Tibial nerve (tissue), 4 donors: Measurements from ENCODE around the gene DGCR2.

Experiments used
- EP300 ChIP-seq, 2 donors: sonication (generic); formaldehyde crosslinking; IDR thresholded peaks; one replicate each; pipeline ENCODE4 v1.6.1; 2017; ENCODE audit warnings: antibody characterized with exemption in 2 of 2, mild to moderate bottlenecking in 1 of 2
- POLR2A ChIP-seq, 2 donors: fragments of 450-650 bp; IDR thresholded peaks; one replicate each; pipeline ENCODE4 v1.6.1; 2017; ENCODE audit warnings: antibody characterized with exemption in 2 of 2, mild to moderate bottlenecking in 2 of 2, moderate library complexity in 2 of 2
- TF ChIP-seq, protein P1 (sequence below), 5 experiments: fragments of 200-600 bp in 3 of 5; fragments of 450-650 bp in 2 of 5; sonication (generic) in 3 of 5; IDR thresholded peaks; one replicate each; pipeline ENCODE4 v1.5.1; 2016 to 2019; ENCODE audit warnings: antibody characterized with exemption in 5 of 5, mild to moderate bottlenecking in 3 of 5, moderate library complexity in 2 of 5

DNA sequence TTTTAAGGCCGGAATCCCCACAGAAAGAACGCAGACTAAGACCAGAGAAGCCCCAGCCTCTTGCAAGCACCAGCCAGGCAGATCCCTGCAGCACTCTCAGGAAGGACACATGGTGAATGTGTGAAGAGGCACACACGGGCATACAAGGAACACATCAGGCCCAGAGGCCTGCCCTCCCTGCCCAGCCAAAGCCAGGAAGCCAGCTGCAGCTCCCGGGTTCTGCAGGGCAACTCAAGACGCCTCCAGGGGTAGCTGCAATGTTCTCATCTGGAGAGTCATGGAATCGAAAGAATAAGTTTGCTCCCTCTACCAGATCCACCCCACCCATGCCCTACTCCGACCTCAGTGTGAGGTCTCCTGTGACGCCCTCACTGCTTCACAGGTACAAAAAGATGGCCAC is 2.3 kb downstream of the DGCR2 start:
- TF ChIP-seq, protein P1, sequence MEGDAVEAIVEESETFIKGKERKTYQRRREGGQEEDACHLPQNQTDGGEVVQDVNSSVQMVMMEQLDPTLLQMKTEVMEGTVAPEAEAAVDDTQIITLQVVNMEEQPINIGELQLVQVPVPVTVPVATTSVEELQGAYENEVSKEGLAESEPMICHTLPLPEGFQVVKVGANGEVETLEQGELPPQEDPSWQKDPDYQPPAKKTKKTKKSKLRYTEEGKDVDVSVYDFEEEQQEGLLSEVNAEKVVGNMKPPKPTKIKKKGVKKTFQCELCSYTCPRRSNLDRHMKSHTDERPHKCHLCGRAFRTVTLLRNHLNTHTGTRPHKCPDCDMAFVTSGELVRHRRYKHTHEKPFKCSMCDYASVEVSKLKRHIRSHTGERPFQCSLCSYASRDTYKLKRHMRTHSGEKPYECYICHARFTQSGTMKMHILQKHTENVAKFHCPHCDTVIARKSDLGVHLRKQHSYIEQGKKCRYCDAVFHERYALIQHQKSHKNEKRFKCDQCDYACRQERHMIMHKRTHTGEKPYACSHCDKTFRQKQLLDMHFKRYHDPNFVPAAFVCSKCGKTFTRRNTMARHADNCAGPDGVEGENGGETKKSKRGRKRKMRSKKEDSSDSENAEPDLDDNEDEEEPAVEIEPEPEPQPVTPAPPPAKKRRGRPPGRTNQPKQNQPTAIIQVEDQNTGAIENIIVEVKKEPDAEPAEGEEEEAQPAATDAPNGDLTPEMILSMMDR (IDR thresholded peaks at IDR 0.05) = no peak
- TF ChIP-seq POLR2A (IDR thresholded peaks at IDR 0.05) (no peak), EP300 (IDR thresholded peaks at IDR 0.05) (no peak)
